Midbrain (tissue), 1 donor: ENCODE results near the gene APOB.

Experiments used
- DNase-seq: peaks from one replicate; lab custom pipeline; 2025; lab: John Stamatoyannopoulos, UW

The APOB gene

DNA sequence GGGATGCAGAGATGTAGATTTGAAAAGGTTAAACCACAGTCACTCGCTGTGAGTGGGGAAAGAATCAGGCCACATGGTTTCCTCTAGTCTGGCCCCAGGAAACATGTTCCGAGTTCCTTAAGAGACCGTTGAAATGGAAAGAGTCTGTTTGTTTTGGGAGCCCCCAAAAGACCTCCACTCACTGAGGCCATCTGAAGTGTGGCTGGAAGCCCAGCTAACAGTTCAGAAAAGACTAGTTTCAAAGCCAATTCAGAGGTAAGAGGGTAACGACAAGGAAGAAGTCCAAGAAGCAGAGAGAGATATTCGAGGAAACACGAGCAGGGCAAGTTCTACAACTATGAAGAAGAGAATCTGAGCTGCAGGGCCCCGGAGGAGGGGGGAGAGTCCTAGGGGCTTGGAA lies 61.0 kb downstream of the APOB start:
- DNase-seq = no peak

DNA sequence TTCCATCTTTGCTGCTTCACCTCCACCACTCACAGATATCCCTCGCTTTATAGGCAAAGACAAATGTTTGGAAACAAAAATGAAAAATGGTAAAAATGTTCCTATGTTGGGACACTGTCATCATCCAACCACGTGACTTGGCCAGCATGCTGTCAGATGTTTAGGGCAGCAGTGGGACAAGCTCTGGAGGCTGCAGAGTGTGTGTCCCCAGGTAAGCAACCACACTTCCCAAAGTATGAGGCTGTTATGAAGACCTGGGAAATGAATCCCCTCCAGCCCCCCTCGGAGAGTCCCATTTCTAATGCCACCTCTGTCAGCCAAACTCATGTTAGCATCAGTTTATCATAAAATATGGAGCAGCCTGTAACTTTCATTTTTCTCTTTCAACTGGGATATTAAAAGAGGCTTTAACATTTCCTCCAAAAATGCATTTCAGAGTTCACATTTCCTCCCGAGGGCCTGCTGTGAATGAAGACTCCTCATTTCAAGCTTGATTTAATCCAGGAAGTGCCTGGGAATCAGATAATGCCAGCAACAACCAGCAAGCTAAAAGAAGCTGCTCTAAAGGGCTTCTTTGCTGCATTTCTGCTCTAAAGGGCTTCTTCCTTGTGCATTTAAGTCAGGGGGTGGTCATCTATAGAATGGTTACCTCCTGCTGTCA lies 66.2 kb downstream of the APOB start:
- DNase-seq = no peak

DNA sequence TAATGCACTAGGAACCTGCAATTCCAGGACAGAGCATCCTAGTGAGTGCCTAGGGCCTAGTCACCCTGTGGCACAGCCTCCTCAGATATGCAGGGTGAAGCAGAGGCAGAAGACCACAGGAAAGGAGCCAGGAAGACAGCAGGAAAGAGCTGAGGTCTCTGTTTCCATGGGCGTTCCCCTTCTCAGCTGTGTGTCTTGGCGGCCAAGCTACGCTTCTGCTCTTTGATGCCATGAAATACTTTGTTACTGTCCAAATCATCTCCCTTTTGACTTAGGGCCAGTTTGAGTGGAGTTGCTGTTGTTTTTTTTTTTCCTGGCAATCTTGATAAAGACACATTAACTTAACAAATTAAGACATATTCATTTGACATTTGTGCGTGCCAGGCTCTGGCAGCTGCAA lies 67.3 kb downstream of the APOB start:
- no peak for DNase-seq

DNA sequence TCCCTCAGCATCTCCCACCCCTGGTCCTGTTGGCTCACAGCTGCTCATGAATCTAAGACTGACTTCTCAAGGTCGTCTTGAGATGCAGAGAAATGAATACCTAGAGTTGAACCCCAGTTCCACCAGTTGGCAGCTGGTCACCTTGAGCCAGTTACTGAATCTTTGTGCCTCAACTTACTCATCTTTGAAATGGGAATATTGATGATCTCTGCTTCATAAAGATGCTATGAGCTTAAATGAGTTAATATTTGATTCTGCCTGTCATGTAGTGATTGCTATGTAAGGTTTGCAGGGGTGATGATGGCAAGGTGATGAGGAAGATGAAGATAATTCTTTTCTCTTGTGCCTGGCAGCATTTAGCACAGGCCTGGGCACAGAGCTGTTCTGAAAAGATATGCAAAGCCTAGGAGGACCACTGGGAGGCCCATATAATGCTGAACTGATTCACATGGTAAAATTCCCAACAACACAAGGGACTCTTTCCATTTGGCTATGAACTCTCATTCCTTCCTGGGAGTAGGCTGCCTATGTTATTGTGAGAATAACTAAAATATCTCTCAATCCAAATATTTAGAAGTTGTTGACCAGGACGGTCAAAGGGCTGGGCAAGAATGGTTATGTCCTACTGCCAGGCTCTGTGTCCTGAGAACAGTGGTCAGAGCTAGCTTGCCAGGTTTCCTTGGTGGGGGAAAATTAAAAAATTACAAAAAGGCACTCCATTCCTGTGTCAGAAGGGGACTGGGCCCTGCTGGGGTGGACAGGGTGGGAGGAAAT lies 70.9 kb downstream of the APOB start:
- DNase-seq = no peak

DNA sequence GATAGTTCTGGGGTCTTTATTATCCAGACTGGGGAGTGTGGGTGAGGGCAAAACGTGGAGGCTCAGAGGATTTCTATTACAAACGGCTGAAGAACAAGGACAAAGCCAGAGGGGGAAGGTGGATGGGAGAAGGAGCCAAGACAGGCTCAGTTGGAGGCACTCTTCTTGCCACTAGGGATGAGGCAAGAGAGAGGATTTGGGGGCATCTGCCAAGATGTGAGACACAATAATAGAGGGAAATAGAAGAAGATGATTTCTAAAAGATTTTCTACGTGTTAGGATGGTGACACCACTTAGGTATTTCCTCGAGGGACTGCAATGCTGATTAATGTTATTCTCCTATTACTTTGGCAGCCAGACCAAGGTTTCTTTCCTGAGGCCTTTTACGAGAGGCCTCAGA lies 71.8 kb downstream of the APOB start:
- no peak for DNase-seq

DNA sequence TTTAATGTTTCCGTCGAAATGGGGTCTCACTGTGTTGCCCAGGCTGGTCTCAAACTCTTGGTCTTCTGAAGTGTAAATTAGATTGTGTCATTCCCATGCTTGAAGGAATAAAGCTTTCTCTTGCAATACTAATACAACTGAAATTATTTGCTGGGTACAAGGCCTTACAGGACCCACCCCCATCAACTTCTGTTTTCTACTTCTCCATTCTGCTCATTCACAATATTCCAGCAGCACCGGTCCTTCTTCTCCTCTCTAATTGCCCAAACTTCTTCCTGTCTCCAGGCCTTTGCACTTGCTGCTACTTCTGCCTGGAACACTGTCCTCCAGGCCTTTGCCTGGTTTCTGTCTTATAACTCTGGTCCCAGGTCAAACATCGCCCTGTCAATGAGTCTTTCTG lies 73.8 kb downstream of the APOB start:
- DNase-seq = no peak

DNA sequence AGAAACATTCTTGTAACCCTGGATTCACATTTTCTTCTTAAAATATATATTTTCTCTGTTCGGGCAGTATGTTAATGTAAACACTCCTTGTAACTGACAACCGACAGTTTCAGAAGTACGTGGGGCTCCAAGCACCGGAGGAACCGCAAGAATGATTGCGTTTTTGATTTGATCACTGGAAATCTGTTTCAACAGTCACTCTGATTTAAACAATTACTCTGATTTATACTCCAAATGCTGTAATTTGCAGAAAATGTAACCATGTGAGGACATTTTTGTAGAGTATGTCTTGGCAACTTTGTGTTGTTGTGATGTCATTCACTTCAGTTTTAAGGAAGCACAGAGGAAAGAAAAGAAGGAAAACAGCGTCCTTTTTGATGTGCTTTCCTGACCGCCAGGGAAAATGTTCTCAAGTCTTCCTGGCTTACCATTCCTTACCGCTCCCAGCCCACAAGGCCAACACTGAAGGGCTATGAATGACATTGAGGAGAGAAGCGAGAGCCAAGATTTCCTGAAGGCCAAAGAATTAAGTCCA lies 77.7 kb downstream of the APOB start:
- no peak for DNase-seq

DNA sequence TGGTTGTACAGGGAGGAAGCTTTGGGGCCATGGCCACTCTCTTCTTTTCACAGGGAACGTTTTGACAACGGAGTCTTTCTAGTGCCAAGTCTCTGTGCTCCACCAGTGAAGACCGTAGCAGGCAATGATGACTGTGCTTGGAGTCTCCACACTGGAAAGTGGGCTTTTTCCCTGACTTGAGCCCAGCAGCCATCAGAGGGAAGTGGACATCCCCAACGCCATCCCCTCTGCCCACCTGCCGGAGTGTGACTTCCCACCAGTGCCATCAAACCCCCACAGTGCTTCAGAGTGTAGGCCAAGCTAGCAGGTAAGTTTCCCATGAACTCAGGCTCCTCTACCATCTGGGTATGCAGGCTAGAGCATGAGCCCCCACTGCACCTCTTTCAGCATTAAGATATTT lies 78.7 kb downstream of the APOB start:
- no peak for DNase-seq

DNA sequence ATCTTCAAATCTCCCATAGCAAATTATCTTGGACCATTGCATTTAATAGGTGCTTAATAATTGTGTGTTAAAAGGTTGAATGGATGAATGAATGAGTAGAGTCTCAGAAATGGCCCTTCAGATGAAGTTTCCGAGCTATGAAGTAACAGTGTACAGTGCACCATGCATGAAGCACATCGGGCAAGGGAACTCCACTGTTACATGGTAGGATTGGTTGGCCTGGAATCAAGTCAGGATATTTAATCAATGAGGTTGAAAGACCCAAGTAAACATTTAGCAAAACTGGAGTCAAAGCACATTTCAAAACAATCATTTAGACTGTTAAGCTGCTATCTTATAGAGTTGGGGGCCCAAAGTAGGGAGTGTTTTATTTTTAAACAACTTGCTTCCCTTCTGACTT lies 80.0 kb downstream of the APOB start:
- DNase-seq = no peak

DNA sequence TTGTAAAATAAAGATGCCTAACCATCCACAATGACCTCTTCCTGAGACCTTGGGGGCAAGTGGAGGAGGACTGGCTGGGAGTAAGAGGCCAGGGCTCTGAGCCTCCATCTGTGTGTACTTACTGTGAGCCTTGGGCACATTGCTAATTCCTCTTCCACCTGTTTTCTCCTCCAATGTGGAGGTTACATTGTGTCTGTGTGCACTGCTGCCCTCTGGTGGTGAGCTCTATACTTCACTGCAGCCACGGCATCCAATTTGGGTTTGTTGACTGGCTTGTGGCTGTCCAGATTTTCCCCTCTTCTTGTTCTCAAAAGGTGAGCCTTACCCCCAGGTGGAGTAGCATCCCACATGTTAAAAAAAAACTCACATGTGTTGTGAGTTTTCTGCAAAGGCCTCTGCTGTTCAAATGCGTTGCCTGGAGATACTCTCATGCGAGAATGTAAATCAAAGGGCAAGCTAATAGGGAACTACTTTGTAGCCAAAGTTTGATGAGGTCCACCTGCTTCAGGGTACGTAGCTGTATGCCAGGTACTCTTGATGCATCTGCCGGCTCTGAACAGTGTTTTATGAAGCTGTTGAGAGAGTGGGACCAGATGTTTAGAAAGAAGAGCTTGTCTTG lies 80.8 kb downstream of the APOB start:
- DNase-seq = peak; percentile 60

DNA sequence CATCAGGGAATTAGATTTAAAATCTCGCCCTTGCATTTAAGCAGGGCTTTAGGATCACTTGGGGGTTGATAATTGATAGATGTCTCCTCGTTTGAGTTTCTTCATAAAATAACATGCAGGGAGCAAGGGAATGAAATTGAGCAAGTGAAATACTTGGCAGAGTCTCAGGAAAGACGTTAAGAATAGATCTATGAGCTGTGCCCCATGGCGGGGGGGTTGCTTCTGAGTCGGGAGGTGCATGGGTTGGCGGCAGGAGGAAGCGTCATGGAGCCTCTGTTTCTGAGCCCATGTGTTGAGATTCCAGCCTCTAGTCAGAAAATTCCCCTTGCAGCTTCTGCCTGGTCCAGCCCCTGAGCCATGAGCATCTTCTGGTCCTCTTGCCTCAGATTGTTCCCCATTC lies 82.0 kb downstream of the APOB start:
- DNase-seq = no peak

DNA sequence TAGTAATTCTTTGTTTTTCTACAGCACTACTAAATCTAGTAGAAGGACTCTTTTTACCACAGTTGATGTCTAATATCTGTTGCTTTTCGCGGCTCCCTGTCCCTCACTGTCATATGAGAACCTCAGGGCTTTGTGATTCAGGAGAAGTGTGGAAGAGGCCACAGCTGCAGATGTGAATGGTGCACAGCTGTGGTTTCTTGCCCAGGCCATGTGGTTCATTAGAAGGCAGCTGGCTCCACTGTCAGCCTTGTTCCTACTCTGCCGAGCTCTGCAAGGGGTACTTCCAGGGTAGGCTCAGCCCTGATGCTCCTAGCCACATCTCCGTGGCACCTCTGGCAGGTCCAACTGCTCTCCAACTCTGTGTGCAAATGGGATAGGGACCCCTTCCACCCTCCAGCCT lies 83.9 kb downstream of the APOB start:
- no peak for DNase-seq

DNA sequence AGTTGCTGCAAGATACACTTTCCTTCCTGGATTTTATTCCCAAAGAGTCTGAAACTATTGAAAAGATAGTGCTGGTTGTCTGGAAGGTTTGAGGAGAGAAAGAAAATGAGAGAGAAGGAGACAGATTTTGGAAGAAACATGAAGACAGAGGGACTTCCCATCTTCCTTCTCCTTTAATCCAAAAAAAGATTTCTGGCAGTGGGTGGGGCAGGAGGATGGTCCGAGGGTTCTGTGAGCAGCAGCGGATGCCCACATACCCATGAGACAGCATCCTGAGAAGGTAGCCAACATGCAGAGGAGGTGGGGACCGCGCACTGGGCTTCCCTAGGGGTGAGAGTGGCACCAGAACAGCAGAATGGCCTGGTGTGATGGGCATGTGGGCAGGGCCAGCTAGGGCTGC lies 84.6 kb downstream of the APOB start:
- no peak for DNase-seq

DNA sequence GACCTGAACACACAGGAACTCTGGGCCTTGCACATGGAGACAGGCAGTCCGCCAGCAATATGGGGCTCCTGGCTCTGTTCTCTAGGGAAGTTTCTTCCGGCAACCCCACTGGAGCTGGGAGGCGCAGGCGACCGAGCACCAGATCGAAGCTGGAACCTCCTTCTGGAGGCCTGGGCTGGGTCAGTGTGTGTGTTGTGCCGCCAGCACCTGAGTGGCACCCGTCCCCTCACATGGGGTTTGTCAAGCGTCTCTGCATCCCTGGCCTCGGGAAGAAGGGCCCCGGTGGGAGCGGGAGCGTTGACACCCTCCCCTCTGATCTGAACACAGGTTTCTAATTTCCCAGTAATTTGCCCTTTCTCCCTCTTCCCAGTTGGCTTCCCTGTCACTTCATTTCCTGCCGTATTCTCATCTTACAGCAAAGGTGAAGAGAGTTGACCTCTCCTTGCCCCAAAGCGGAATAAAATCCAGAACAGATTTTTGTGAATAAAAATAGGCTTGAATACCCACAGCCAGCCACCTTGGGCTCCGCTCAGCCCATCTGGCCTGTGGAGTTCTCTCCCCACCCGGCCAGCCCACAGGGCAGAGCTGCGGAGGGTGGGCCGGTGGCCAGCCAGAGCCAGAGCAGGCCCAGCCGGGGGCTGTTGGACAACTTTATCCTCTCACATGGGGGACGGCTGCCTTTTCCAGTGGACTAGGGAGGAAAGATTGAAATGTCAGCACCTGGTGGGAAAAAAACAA lies 85.9 kb downstream of the APOB start:
- no peak for DNase-seq

DNA sequence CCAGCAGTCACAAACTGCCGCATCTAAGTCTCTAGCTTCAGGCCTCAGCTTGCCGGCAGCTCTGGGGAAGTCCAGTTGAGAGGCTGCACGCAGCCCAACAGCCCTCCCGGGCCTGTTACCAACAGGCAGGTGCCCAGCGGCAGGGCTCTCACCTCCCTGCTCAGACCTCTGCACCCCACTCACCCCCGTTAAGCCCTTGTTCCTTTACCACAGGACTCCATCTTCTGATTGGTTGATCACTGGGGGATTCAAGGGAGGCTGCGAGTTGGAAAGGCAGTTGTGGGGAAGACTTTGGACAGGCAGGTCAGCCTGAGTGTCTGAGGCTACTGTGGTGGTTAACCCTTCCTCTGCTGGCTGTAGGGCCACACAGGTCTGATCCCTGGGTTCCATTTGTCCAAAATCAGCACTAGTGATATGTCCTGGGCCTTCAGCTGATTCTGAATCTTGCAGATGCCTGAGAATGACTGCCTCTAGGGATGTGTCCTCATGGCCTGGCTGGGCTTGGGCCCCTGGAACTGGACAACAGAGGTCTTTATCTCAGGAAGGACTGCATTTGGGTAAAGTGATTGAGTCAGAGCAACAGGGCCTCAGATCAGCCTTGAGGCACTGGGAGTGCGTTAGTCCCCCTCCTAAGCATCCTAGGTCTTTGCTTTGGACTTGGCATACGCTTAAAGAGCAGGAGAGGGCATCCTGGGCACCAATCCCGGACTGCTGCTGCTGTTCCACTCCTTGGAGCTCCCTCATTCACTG lies 88.4 kb downstream of the APOB start:
- DNase-seq = no peak

DNA sequence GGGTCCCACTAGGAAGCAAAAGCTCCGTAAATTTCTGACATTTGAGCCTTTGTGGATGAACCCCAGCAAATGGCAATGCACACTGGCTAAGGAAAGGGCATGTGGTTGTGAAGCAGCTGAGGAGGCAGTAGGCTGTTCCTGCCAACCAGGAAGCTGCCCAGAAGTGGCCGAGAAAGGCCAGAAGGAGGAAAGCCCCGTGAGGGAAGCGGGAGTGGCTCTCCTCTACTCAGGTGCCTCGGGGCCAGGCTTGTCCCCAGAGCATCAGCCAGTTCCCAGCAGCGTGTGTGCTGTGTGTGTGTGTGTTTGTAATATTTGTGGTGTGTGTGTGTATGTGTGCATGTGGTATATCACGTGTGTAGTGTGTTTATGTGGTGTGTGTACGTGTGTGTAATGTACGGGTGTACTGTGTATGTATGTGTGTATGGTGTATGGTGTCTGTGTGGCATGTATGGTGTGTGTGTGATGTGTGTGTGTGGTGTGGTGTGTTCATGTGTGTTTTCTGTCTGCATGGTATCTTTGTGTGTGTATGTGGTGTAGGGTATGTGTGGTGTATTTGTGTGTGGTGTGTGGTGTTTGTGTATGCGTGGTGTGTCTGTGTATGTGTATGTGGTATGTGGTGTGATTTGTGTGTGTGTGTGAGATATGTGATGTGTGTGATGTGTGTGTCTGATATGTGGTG lies 90.6 kb downstream of the APOB start:
- DNase-seq = no peak
